ENCODE results near the gene SST. TPM values are rescaled to one million over a fixed set of nuclear protein-coding genes. Genes with fewer than 3 reads are reported as not detected.

Gene SST
- total and polyA plus RNA-seq, 2 of the 13 experiments (the other 11 are each of a cell fraction or from before 2014, with no cell fraction given), result not detected

GRCh38 chr3:187713504-187713903 lies 43.3 kb upstream of the SST start (continued):
- TF ChIP-seq, protein P1, sequence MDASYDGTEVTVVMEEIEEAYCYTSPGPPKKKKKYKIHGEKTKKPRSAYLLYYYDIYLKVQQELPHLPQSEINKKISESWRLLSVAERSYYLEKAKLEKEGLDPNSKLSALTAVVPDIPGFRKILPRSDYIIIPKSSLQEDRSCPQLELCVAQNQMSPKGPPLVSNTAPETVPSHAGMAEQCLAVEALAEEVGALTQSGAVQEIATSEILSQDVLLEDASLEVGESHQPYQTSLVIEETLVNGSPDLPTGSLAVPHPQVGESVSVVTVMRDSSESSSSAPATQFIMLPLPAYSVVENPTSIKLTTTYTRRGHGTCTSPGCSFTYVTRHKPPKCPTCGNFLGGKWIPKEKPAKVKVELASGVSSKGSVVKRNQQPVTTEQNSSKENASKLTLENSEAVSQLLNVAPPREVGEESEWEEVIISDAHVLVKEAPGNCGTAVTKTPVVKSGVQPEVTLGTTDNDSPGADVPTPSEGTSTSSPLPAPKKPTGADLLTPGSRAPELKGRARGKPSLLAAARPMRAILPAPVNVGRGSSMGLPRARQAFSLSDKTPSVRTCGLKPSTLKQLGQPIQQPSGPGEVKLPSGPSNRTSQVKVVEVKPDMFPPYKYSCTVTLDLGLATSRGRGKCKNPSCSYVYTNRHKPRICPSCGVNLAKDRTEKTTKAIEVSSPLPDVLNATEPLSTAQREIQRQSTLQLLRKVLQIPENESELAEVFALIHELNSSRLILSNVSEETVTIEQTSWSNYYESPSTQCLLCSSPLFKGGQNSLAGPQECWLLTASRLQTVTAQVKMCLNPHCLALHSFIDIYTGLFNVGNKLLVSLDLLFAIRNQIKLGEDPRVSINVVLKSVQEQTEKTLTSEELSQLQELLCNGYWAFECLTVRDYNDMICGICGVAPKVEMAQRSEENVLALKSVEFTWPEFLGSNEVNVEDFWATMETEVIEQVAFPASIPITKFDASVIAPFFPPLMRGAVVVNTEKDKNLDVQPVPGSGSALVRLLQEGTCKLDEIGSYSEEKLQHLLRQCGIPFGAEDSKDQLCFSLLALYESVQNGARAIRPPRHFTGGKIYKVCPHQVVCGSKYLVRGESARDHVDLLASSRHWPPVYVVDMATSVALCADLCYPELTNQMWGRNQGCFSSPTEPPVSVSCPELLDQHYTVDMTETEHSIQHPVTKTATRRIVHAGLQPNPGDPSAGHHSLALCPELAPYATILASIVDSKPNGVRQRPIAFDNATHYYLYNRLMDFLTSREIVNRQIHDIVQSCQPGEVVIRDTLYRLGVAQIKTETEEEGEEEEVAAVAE (CRISPR knock-in tag; IDR thresholded peaks at IDR 0.05; ENCODE audit: borderline replicate concordance), result peak; percentile 62; the same call in 1 of the 2 replicates
- TF ChIP-seq ARID3A (IDR thresholded peaks at IDR 0.05; ENCODE audit: low read depth, low read length) (0 out of 2 replicates have a peak, but pooled peaks have one; percentile 18), RFX5 (IDR thresholded peaks at IDR 0.05; ENCODE audit: low read depth, low read length) (peak; percentile 58; the same call in 1 of the 2 replicates), NFYB (CRISPR knock-in tag; IDR thresholded peaks at IDR 0.05) (peak; percentile 51; the same call in 1 of the 2 replicates), RFXANK (CRISPR knock-in tag; IDR thresholded peaks at IDR 0.05) (no peak), CC2D1A (CRISPR knock-in tag; IDR thresholded peaks at IDR 0.05) (no peak), CEBPZ (IDR thresholded peaks at IDR 0.05; ENCODE audit: low read length) (no peak)

Measured in HepG2 (cell line).